Breast epithelium (tissue), 3 donors: Measurements from ENCODE around the gene DCN.

Experiments used
- CTCF ChIP-seq, 3 donors: fragments of 450-650 bp; IDR thresholded peaks; one replicate each; pipeline ENCODE4 v1.5.1; 2016 to 2017; ENCODE audit warnings: antibody characterized with exemption in 3 of 3, mild to moderate bottlenecking in 3 of 3, moderate library complexity in 3 of 3
- POLR2A ChIP-seq: fragments of 450-650 bp; IDR thresholded peaks from one replicate; pipeline ENCODE4 v1.6.1; 2016; ENCODE audit warnings: antibody characterized with exemption, mild to moderate bottlenecking, moderate library complexity

- TF ChIP-seq CTCF (IDR thresholded peaks at IDR 0.05) (no peak), POLR2A (no peak)
Measured at GRCh38 chr12:91109581-91110310, 72.9 kb downstream of the DCN start.
